Effector memory CD8-positive, alpha-beta T cell (primary cell): ENCODE data around the gene UBAP1.

Experiments
- ATAC-seq: fragments of 150-1000 bp; cut with Tn5 transposase; replicated peaks from 2 replicates; pipeline ENCODE4 v1.10.0; 2021; ENCODE audit warnings: mild to moderate bottlenecking, moderate library complexity
- DNase-seq, 3 experiments: peaks; one replicate each; pipeline ENCODE4 v3.0.0; 2021
- H3K27ac Mint-ChIP-seq, 2 donors: one replicate each; pipeline ENCODE4 v1.8.0; 2022; ENCODE audit warnings: mild to moderate bottlenecking in 2 of 2, mixed read lengths in 2 of 2, moderate library complexity in 2 of 2
- H3K27me3 Mint-ChIP-seq, 2 donors: one replicate each; pipeline ENCODE4 v1.8.0; 2022; ENCODE audit warnings: mixed read lengths in 2 of 2
- H3K36me3 Mint-ChIP-seq: one replicate; pipeline ENCODE4 v1.8.0; 2022; ENCODE audit warnings: mild to moderate bottlenecking, moderate library complexity, mixed read lengths; ENCODE audit not compliant: insufficient read depth
- H3K4me1 Mint-ChIP-seq, 2 donors: one replicate each; pipeline ENCODE4 v1.8.0; 2022; ENCODE audit warnings: low read depth in 2 of 2, mixed read lengths in 2 of 2
- H3K4me3 Mint-ChIP-seq, 2 donors: one replicate each; pipeline ENCODE4 v1.8.0; 2022; ENCODE audit warnings: mild to moderate bottlenecking in 2 of 2, mixed read lengths in 2 of 2, moderate library complexity in 2 of 2
- H3K9me3 Mint-ChIP-seq, 2 donors: one replicate each; pipeline ENCODE4 v1.8.0; 2022; ENCODE audit warnings: mixed read lengths in 2 of 2

The UBAP1 gene

GRCh38 chr9:34163434-34163833, 15.4 kb upstream of the UBAP1 start:
- no peaks in the 10 kb centered on the region for H3K27me3 Mint-ChIP-seq
- no peak overlapping the region for H3K4me3 Mint-ChIP-seq
- no peak for ATAC-seq
- no peaks in the 10 kb centered on the region for H3K4me1 Mint-ChIP-seq
- DNase-seq = no peak
- H3K36me3 Mint-ChIP-seq = no peaks in the 10 kb centered on the region
- no peak overlapping the region for H3K27ac Mint-ChIP-seq
- H3K9me3 Mint-ChIP-seq = no peaks in the 10 kb centered on the region

- DNase-seq (no peak), ATAC-seq (no peak)
- Mint-ChIP-seq H3K36me3 (no peaks in the 10 kb centered on the region), H3K9me3 (no peaks in the 10 kb centered on the region), H3K4me1 (peaks cover 7% of the 10 kb centered on the region in 2 donors), H3K27me3 (no peaks in the 10 kb centered on the region), H3K27ac (no peak overlapping the region), H3K4me3 (no peak overlapping the region)
Observed at GRCh38 chr9:34169125-34169524, 9.7 kb upstream of the UBAP1 start.

- Mint-ChIP-seq H3K4me3 (no peak overlapping the region), H3K27me3 (no peaks in the 10 kb centered on the region), H3K4me1 (peaks cover 7% of the 10 kb centered on the region in 2 donors), H3K36me3 (no peaks in the 10 kb centered on the region), H3K9me3 (no peaks in the 10 kb centered on the region), H3K27ac (peak overlapping the region in 1 of 2 donors; percentile 79)
- DNase-seq (no peak), ATAC-seq (peak; percentile 23)
Observed at GRCh38 chr9:34170237-34170991, 8.4 kb upstream of the UBAP1 start.

GRCh38 chr9:34171753-34172535, 6.9 kb upstream of the UBAP1 start:
- DNase-seq = peak in 2 of 3 experiments; percentile 11 to 32
- Mint-ChIP-seq H3K27ac (peak overlapping the region; percentile 79 to 86), H3K36me3 (no peaks in the 10 kb centered on the region), H3K27me3 (no peaks in the 10 kb centered on the region), H3K9me3 (no peaks in the 10 kb centered on the region), H3K4me3 (peak overlapping the region; percentile 63 to 69), H3K4me1 (peaks cover 7% of the 10 kb centered on the region in 2 donors)
- ATAC-seq = peak; percentile 96

GRCh38 chr9:34176089-34176488, 2.8 kb upstream of the UBAP1 start:
- Mint-ChIP-seq H3K36me3 (peaks cover 8% of the 10 kb centered on the region), H3K27ac (peak overlapping the region in 1 of 2 donors; percentile 28), H3K4me1 (peaks cover 14 to 28% of the 10 kb centered on the region in 2 donors), H3K4me3 (no peak overlapping the region), H3K27me3 (no peaks in the 10 kb centered on the region), H3K9me3 (no peaks in the 10 kb centered on the region)
- ATAC-seq (no peak), DNase-seq (no peak)

GRCh38 chr9:34177593-34178435, 1.0 kb upstream of the UBAP1 start:
- peaks cover 16% of the 10 kb centered on the region for H3K36me3 Mint-ChIP-seq
- no peaks in the 10 kb centered on the region for H3K9me3 Mint-ChIP-seq
- peak overlapping the region; percentile 97 for H3K27ac Mint-ChIP-seq
- ATAC-seq = no peak
- DNase-seq = no peak
- H3K27me3 Mint-ChIP-seq = no peaks in the 10 kb centered on the region
- peaks cover 9 to 27% of the 10 kb centered on the region in 2 donors for H3K4me1 Mint-ChIP-seq
- H3K4me3 Mint-ChIP-seq = peak overlapping the region; percentile 90 to 91

GRCh38 chr9:34179213-34180136, 632 bp downstream of the UBAP1 start:
- peaks cover 28% of the 10 kb centered on the region for H3K36me3 Mint-ChIP-seq
- no peaks in the 10 kb centered on the region for H3K9me3 Mint-ChIP-seq
- DNase-seq = peak in 1 of 3 experiments; percentile 11
- peak overlapping the region; percentile 97 for H3K27ac Mint-ChIP-seq
- H3K4me1 Mint-ChIP-seq = peaks cover 9 to 27% of the 10 kb centered on the region in 2 donors
- H3K4me3 Mint-ChIP-seq = peak overlapping the region; percentile 90 to 91
- H3K27me3 Mint-ChIP-seq = no peaks in the 10 kb centered on the region
- no peak for ATAC-seq

- no peaks in the 10 kb centered on the region for H3K27me3 Mint-ChIP-seq
- peak overlapping the region; percentile 40 to 48 for H3K4me3 Mint-ChIP-seq
- H3K4me1 Mint-ChIP-seq = peaks cover 16 to 36% of the 10 kb centered on the region in 2 donors
- peak in 1 of 3 experiments; percentile 10 for DNase-seq
- ATAC-seq = peak; percentile 99
- peak overlapping the region in 1 of 2 donors; percentile 32 for H3K27ac Mint-ChIP-seq
- H3K36me3 Mint-ChIP-seq = peaks cover 52% of the 10 kb centered on the region
- no peaks in the 10 kb centered on the region for H3K9me3 Mint-ChIP-seq
Observed at GRCh38 chr9:34185778-34186551, 7.1 kb downstream of the UBAP1 start.

GRCh38 chr9:34187891-34188240, 9.0 kb downstream of the UBAP1 start:
- Mint-ChIP-seq H3K27ac (peak overlapping the region; percentile 62 to 77), H3K4me1 (peaks cover 20 to 40% of the 10 kb centered on the region in 2 donors), H3K9me3 (no peaks in the 10 kb centered on the region), H3K36me3 (peaks cover 48% of the 10 kb centered on the region), H3K27me3 (no peaks in the 10 kb centered on the region), H3K4me3 (peak overlapping the region; percentile 40 to 64)
- DNase-seq (no peak), ATAC-seq (no peak)

GRCh38 chr9:34190996-34191892, 12.4 kb downstream of the UBAP1 start:
- Mint-ChIP-seq H3K4me3 (no peak overlapping the region), H3K27ac (peak overlapping the region in 1 of 2 donors; percentile 88), H3K4me1 (peaks cover 30 to 50% of the 10 kb centered on the region in 2 donors), H3K9me3 (no peaks in the 10 kb centered on the region), H3K27me3 (no peaks in the 10 kb centered on the region), H3K36me3 (peaks cover 43% of the 10 kb centered on the region)
- DNase-seq (no peak), ATAC-seq (no peak)

GRCh38 chr9:34195143-34195542, 16.3 kb downstream of the UBAP1 start:
- DNase-seq = no peak
- peak overlapping the region; percentile 79 to 93 for H3K27ac Mint-ChIP-seq
- no peaks in the 10 kb centered on the region for H3K9me3 Mint-ChIP-seq
- H3K27me3 Mint-ChIP-seq = no peaks in the 10 kb centered on the region
- peaks cover 44 to 62% of the 10 kb centered on the region in 2 donors for H3K4me1 Mint-ChIP-seq
- H3K4me3 Mint-ChIP-seq = peak overlapping the region; percentile 36 to 38
- no peak for ATAC-seq
- peaks cover 62% of the 10 kb centered on the region for H3K36me3 Mint-ChIP-seq
